GM23338 (cell line): ENCODE data around the gene TMEM150C. TPM values are rescaled to one million over a fixed set of nuclear protein-coding genes. Genes with fewer than 3 reads are reported as not detected.

ENCODE experiments used
- ATAC-seq: fragments of 200-7000 bp; cut with Tn5 transposase; 3 replicates; pipeline ENCODE4 v1.9.1; 2020
- DNase-seq: peaks from one replicate; pipeline ENCODE4 v3.0.0-alpha.2; 2015; ENCODE audit warnings: low spot score
- H2AFZ ChIP-seq: fragments of 200-600 bp; sonication (generic); 2 replicates; pipeline ENCODE4 v1.8.0; 2016; ENCODE audit warnings: antibody characterized with exemption, mild to moderate bottlenecking, moderate library complexity
- H3F3A ChIP-seq: fragments of 200-600 bp; sonication (generic); replicated peaks from 2 replicates; pipeline ENCODE4 v1.8.0; 2017; ENCODE audit warnings: antibody characterized with exemption, mixed run types, low read depth
- H3K27ac ChIP-seq: fragments of 200-600 bp; sonication (generic); 2 replicates; pipeline ENCODE4 v1.6.1; 2016; ENCODE audit warnings: low read depth
- H3K27me3 ChIP-seq: fragments of 200-600 bp; sonication (generic); 2 replicates; pipeline ENCODE4 v1.8.0; 2016; ENCODE audit warnings: mild to moderate bottlenecking, mixed run types, moderate library complexity; ENCODE audit not compliant: insufficient read depth
- H3K36me3 ChIP-seq: fragments of 200-600 bp; sonication (generic); 2 replicates; pipeline ENCODE4 v1.8.0; 2016; ENCODE audit warnings: mild to moderate bottlenecking; ENCODE audit not compliant: insufficient read depth
- H3K4me1 ChIP-seq: fragments of 200-600 bp; sonication (generic); 2 replicates; pipeline ENCODE4 v1.8.0; 2016; ENCODE audit warnings: mild to moderate bottlenecking, moderate library complexity; ENCODE audit not compliant: insufficient read depth
- H3K4me2 ChIP-seq: fragments of 200-600 bp; sonication (generic); 2 replicates; pipeline ENCODE4 v1.7.1; 2017; ENCODE audit warnings: mixed run types
- H3K4me3 ChIP-seq: fragments of 200-600 bp; sonication (generic); 2 replicates; pipeline ENCODE4 v1.6.1; 2016; ENCODE audit warnings: mixed run types
- H3K79me2 ChIP-seq: fragments of 200-600 bp; sonication (generic); replicated peaks from 2 replicates; pipeline ENCODE4 v1.8.0; 2017; ENCODE audit warnings: mild to moderate bottlenecking; ENCODE audit not compliant: insufficient read depth
- H3K9me2 ChIP-seq: fragments of 200-600 bp; sonication (generic); 2 replicates; pipeline ENCODE4 v1.8.0; 2017; ENCODE audit not compliant: insufficient read depth
- H4K20me1 ChIP-seq: fragments of 200-600 bp; sonication (generic); replicated peaks from 2 replicates; pipeline ENCODE4 v1.8.0; 2017; ENCODE audit warnings: mild to moderate bottlenecking; ENCODE audit not compliant: insufficient read depth
- H3K27ac Mint-ChIP-seq: 2 replicates; pipeline ENCODE4 v1.8.0; 2020; ENCODE audit warnings: inconsistent platforms, mild to moderate bottlenecking, moderate library complexity, mixed read lengths
- H3K27me3 Mint-ChIP-seq: 3 replicates; pipeline ENCODE4 v1.8.0; 2022; ENCODE audit warnings: low read depth, mild to moderate bottlenecking, moderate library complexity, mixed read lengths, inconsistent platforms; ENCODE audit not compliant: insufficient read depth, poor library complexity
- H3K36me3 Mint-ChIP-seq: 3 replicates; pipeline ENCODE4 v1.8.0; 2021; ENCODE audit warnings: low read depth, mild to moderate bottlenecking, inconsistent platforms, moderate library complexity, mixed read lengths
- H3K4me1 Mint-ChIP-seq: 3 replicates; pipeline ENCODE4 v1.8.0; 2020; ENCODE audit warnings: mild to moderate bottlenecking, inconsistent platforms, mixed read lengths
- H3K4me3 Mint-ChIP-seq: 3 replicates; pipeline ENCODE4 v1.8.0; 2021; ENCODE audit warnings: moderate library complexity, mild to moderate bottlenecking, inconsistent platforms, mixed read lengths
- H3K9me3 Mint-ChIP-seq: 3 replicates; pipeline ENCODE4 v1.8.0; 2020; ENCODE audit warnings: moderate library complexity, mild to moderate bottlenecking, inconsistent platforms, mixed read lengths
- CREB1 ChIP-seq: fragments of 250-450 bp; sonication (Bioruptor Pico); IDR thresholded peaks from 2 replicates; pipeline ENCODE4 v1.5.0; 2020; ENCODE audit warnings: low read depth, mild to moderate bottlenecking, moderate library complexity
- CTCF ChIP-seq, 2 experiments: fragments of 200-600 bp in 1 of 2; sonication (generic) in 1 of 2; conservative IDR thresholded peaks; 2 replicates each; pipeline versions ENCODE4 v1.5.1 to v1.6.1; 2016 to 2017; ENCODE audit warnings: antibody characterized with exemption in 2 of 2, low read depth in 2 of 2, mild to moderate bottlenecking in 2 of 2, moderate library complexity in 1 of 2
- ETS1 ChIP-seq: IDR thresholded peaks from 2 replicates; pipeline ENCODE4 v1.6.1; 2016; ENCODE audit warnings: antibody characterized with exemption
- EZH2 ChIP-seq: fragments of 200-600 bp; sonication (generic); IDR thresholded peaks from one replicate; pipeline ENCODE4 v1.8.0; 2017; ENCODE audit warnings: antibody characterized with exemption, mild to moderate bottlenecking, low read depth; ENCODE audit not compliant: unreplicated experiment
- EZH2phosphoT487 ChIP-seq: fragments of 200-600 bp; sonication (generic); IDR thresholded peaks from one replicate; pipeline ENCODE4 v1.8.1; 2018; ENCODE audit warnings: antibody characterized with exemption; ENCODE audit not compliant: unreplicated experiment
- JUNB ChIP-seq: IDR thresholded peaks from one replicate; pipeline ENCODE4 v1.6.1; 2016; ENCODE audit warnings: antibody characterized with exemption; ENCODE audit not compliant: unreplicated experiment
- NANOG ChIP-seq: IDR thresholded peaks from 2 replicates; pipeline ENCODE4 v1.6.1; 2016; ENCODE audit warnings: antibody characterized with exemption, borderline replicate concordance
- POLR2AphosphoS5 ChIP-seq: IDR thresholded peaks from 2 replicates; pipeline ENCODE4 v1.6.1; 2016; ENCODE audit warnings: antibody characterized with exemption, low read depth
- REST ChIP-seq: IDR thresholded peaks from one replicate; pipeline ENCODE4 v1.6.1; 2018; ENCODE audit warnings: antibody characterized with exemption; ENCODE audit not compliant: unreplicated experiment
- STAT1 ChIP-seq: IDR thresholded peaks from one replicate; pipeline ENCODE4 v1.6.1; 2016; ENCODE audit warnings: antibody characterized with exemption; ENCODE audit not compliant: unreplicated experiment
- ZNF114 ChIP-seq: fragments of 250-450 bp; sonication (Bioruptor Pico); IDR thresholded peaks from 2 replicates; pipeline ENCODE4 v1.5.0; 2020; ENCODE audit warnings: mild to moderate bottlenecking, moderate library complexity
- ZNF331 ChIP-seq: fragments of 250-450 bp; sonication (Bioruptor Pico); IDR thresholded peaks from 2 replicates; pipeline ENCODE4 v1.5.0; 2020; ENCODE audit warnings: low read depth, mild to moderate bottlenecking, moderate library complexity
- polyA plus RNA-seq: library from polyadenylated mRNA; unstranded; fragments of >200 nt; fragmentation: Nextera tagmentation; extraction: Ambion mirVana; gene quantifications from 2 replicates; pipeline ENCODE4 v1.2.1, GENCODE V29; 2016
- total RNA-seq: library from RNA; depleted of rRNA; stranded (reverse); fragments of >200 nt; shearing (Covaris generic); gene quantifications from 2 replicates; pipeline ENCODE4 v1.2.3, GENCODE V29; 2014
- TF ChIP-seq, protein P1 (sequence below): fragments of 250-450 bp; sonication (Bioruptor Pico); IDR thresholded peaks from 2 replicates; pipeline ENCODE4 v1.5.0; 2020; ENCODE audit warnings: mild to moderate bottlenecking, moderate library complexity

The TMEM150C gene
- total and polyA plus RNA-seq, 2 experiments from 2014 or later: 1.7 to 4.0 TPM

DNA sequence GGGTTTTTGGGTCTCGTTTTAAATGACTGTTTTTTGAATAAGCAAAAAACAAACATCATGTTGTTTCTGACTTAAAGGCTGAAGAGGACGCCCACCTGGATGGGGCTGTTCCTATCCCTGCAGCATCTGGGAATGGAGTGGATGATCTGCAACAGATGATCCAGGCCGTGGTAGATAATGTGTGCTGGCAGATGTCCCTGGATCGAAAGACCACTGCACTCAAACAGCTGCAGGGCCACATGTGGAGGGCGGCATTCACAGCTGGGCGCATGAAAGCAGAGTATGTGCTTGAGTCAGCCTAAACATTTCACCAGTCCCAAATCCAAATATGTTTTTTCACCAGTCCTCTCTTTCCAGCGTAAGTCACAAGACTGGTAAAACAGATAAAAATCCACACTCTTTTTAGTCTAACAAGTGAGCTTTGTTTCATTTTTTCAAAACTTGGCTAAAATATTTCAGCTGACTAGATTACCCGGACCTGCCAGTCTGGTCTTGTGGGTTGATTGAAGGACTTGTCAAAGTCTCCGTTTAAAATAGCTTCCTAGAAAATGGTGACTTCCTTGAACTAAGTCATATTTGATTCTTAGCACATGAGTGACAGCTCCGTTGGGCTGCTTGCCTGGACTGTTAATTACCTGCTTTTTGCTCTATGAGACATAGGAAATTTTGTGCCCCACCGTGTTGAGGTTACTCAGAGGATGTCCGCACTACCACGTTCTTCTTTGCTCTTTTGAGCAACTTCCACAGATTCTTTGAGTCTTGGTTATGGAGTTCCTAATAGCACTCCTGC lies 110.6 kb downstream of the TMEM150C start:
- ATAC-seq: no peak
- peaks cover 6% of the 10 kb centered on the region for H3K27me3 Mint-ChIP-seq
- Histone ChIP-seq H3F3A (no peaks in the 10 kb centered on the region), H3K36me3 (peaks cover 55% of the 10 kb centered on the region), H3K4me1 (0 out of 2 replicates have a peak, but pooled peaks cover 9% of the 10 kb centered on the region), H4K20me1 (peaks cover 60% of the 10 kb centered on the region), H3K4me3 (no peak overlapping the region), H3K27ac (no peak overlapping the region), H3K9me2 (no peaks in the 10 kb centered on the region), H2AFZ (no peak overlapping the region), H3K79me2 (peaks cover 86% of the 10 kb centered on the region), H3K4me2 (no peak overlapping the region), H3K27me3 (no peaks in the 10 kb centered on the region)
- DNase-seq: no peak
- no peak for TF ChIP-seq CREB1
- TF ChIP-seq ETS1: no peak
- TF ChIP-seq STAT1: no peak
- no peak for TF ChIP-seq NANOG
- no peak for TF ChIP-seq REST
- TF ChIP-seq CTCF (conservative IDR thresholded peaks at IDR 0.05; ENCODE audit: low read depth in 2 of 2): no peak
- TF ChIP-seq EZH2: no peak
- TF ChIP-seq ZNF331: no peak
- no peak for TF ChIP-seq POLR2AphosphoS5
- no peak for TF ChIP-seq JUNB
- TF ChIP-seq, protein P1, sequence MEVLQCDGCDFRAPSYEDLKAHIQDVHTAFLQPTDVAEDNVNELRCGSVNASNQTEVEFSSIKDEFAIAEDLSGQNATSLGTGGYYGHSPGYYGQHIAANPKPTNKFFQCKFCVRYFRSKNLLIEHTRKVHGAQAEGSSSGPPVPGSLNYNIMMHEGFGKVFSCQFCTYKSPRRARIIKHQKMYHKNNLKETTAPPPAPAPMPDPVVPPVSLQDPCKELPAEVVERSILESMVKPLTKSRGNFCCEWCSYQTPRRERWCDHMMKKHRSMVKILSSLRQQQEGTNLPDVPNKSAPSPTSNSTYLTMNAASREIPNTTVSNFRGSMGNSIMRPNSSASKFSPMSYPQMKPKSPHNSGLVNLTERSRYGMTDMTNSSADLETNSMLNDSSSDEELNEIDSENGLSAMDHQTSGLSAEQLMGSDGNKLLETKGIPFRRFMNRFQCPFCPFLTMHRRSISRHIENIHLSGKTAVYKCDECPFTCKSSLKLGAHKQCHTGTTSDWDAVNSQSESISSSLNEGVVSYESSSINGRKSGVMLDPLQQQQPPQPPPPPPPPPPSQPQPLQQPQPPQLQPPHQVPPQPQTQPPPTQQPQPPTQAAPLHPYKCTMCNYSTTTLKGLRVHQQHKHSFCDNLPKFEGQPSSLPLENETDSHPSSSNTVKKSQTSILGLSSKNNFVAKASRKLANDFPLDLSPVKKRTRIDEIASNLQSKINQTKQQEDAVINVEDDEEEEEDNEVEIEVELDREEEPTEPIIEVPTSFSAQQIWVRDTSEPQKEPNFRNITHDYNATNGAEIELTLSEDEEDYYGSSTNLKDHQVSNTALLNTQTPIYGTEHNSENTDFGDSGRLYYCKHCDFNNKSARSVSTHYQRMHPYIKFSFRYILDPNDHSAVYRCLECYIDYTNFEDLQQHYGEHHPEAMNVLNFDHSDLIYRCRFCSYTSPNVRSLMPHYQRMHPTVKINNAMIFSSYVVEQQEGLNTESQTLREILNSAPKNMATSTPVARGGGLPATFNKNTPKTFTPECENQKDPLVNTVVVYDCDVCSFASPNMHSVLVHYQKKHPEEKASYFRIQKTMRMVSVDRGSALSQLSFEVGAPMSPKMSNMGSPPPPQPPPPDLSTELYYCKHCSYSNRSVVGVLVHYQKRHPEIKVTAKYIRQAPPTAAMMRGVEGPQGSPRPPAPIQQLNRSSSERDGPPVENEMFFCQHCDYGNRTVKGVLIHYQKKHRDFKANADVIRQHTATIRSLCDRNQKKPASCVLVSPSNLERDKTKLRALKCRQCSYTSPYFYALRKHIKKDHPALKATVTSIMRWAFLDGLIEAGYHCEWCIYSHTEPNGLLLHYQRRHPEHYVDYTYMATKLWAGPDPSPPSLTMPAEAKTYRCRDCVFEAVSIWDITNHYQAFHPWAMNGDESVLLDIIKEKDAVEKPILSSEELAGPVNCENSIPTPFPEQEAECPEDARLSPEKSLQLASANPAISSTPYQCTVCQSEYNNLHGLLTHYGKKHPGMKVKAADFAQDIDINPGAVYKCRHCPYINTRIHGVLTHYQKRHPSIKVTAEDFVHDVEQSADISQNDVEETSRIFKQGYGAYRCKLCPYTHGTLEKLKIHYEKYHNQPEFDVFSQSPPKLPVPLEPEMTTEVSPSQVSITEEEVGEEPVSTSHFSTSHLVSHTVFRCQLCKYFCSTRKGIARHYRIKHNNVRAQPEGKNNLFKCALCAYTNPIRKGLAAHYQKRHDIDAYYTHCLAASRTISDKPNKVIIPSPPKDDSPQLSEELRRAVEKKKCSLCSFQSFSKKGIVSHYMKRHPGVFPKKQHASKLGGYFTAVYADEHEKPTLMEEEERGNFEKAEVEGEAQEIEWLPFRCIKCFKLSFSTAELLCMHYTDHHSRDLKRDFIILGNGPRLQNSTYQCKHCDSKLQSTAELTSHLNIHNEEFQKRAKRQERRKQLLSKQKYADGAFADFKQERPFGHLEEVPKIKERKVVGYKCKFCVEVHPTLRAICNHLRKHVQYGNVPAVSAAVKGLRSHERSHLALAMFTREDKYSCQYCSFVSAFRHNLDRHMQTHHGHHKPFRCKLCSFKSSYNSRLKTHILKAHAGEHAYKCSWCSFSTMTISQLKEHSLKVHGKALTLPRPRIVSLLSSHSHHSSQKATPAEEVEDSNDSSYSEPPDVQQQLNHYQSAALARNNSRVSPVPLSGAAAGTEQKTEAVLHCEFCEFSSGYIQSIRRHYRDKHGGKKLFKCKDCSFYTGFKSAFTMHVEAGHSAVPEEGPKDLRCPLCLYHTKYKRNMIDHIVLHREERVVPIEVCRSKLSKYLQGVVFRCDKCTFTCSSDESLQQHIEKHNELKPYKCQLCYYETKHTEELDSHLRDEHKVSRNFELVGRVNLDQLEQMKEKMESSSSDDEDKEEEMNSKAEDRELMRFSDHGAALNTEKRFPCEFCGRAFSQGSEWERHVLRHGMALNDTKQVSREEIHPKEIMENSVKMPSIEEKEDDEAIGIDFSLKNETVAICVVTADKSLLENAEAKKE (CRISPR knock-in tag): no peak
- no peak for TF ChIP-seq ZNF114
- no peak for TF ChIP-seq EZH2phosphoT487
- H3K36me3 Mint-ChIP-seq: peaks cover 83% of the 10 kb centered on the region
- H3K4me1 Mint-ChIP-seq: peaks cover 7% of the 10 kb centered on the region; the same call in 2 of the 3 replicates
- H3K27ac Mint-ChIP-seq: no peak overlapping the region
- no peaks in the 10 kb centered on the region; the same call in 2 of the 3 replicates for H3K9me3 Mint-ChIP-seq
- H3K4me3 Mint-ChIP-seq: no peak overlapping the region
